Loucy (cell line): ENCODE measurements around the gene KRT8.

Source experiments
- H2AFZ ChIP-seq: fragments of 200-600 bp; sonication (generic); 2 replicates; pipeline ENCODE4 v1.6.0; 2016; ENCODE audit warnings: antibody characterized with exemption, mild to moderate bottlenecking, low read length, moderate library complexity
- H3F3A ChIP-seq: fragments of 200-600 bp; 2 replicates; pipeline ENCODE4 v1.6.0; 2016; ENCODE audit warnings: antibody characterized with exemption, low read depth, mild to moderate bottlenecking
- H3K27me3 ChIP-seq: fragments of 200-600 bp; sonication (generic); 2 replicates; pipeline ENCODE4 v1.6.1; 2014; ENCODE audit warnings: low read length, mild to moderate bottlenecking; ENCODE audit not compliant: insufficient read depth, poor library complexity, severe bottlenecking
- H3K36me3 ChIP-seq: fragments of 200-600 bp; sonication (generic); 2 replicates; pipeline ENCODE4 v1.6.1; 2016; ENCODE audit warnings: low read length; ENCODE audit not compliant: insufficient read depth
- H3K4me1 ChIP-seq: fragments of 200-600 bp; sonication (generic); 2 replicates; pipeline ENCODE4 v1.5.1; 2014; ENCODE audit warnings: low read length, mild to moderate bottlenecking; ENCODE audit not compliant: insufficient read depth, poor library complexity, severe bottlenecking
- H3K4me2 ChIP-seq: fragments of 200-600 bp; sonication (generic); 2 replicates; pipeline ENCODE4 v1.6.0; 2014; ENCODE audit warnings: antibody characterized with exemption, low read length, low read depth, mild to moderate bottlenecking; ENCODE audit not compliant: poor library complexity, severe bottlenecking
- H3K4me3 ChIP-seq: fragments of 200-600 bp; sonication (generic); 2 replicates; pipeline ENCODE4 v1.5.1; 2014; ENCODE audit warnings: low read length, mild to moderate bottlenecking, mixed read lengths; ENCODE audit not compliant: poor library complexity, severe bottlenecking
- H3K79me2 ChIP-seq: fragments of 200-600 bp; sonication (generic); 2 replicates; pipeline ENCODE4 v1.6.1; 2014; ENCODE audit warnings: low read length; ENCODE audit not compliant: insufficient read depth
- H3K9ac ChIP-seq: fragments of 200-600 bp; sonication (generic); 2 replicates; pipeline ENCODE4 v1.6.0; 2014; ENCODE audit warnings: mild to moderate bottlenecking, low read depth, low read length, moderate library complexity; ENCODE audit not compliant: poor library complexity, severe bottlenecking
- H3K9me2 ChIP-seq: fragments of 200-600 bp; sonication (generic); replicated peaks from 2 replicates; pipeline ENCODE4 v1.6.1; 2016; ENCODE audit warnings: low read depth, low read length, mixed read lengths
- H3K9me3 ChIP-seq: fragments of 200-600 bp; sonication (generic); 2 replicates; pipeline ENCODE4 v1.6.1; 2014; ENCODE audit warnings: mild to moderate bottlenecking, antibody characterized with exemption, low read length, low read depth; ENCODE audit not compliant: insufficient read depth
- H4K20me1 ChIP-seq: fragments of 200-600 bp; sonication (generic); 2 replicates; pipeline ENCODE4 v1.6.0; 2014; ENCODE audit warnings: antibody characterized with exemption, low read length, mild to moderate bottlenecking; ENCODE audit not compliant: insufficient read depth, poor library complexity, severe bottlenecking
- CTCF ChIP-seq: fragments of 200-600 bp; sonication (generic); conservative IDR thresholded peaks from 2 replicates; pipeline ENCODE4 v1.5.1; 2014; ENCODE audit warnings: mild to moderate bottlenecking, antibody characterized with exemption, low read length
- EZH2phosphoT487 ChIP-seq: fragments of 200-600 bp; IDR thresholded peaks from 2 replicates; pipeline ENCODE4 v1.6.1; 2018; ENCODE audit warnings: antibody characterized with exemption, mild to moderate bottlenecking, moderate library complexity, borderline replicate concordance

KRT8 gene

GRCh38 chr12:52949413-52950331 is 44.8 kb upstream of the KRT8 start:
- no peaks in the 10 kb centered on the region for H3K9me2 ChIP-seq
- no peaks in the 10 kb centered on the region for H4K20me1 ChIP-seq
- peaks cover 6% of the 10 kb centered on the region for H3K27me3 ChIP-seq
- H3F3A ChIP-seq = no peaks in the 10 kb centered on the region
- H3K4me3 ChIP-seq = no peak overlapping the region
- H3K9me3 ChIP-seq = no peaks in the 10 kb centered on the region
- H2AFZ ChIP-seq = no peak overlapping the region
- H3K9ac ChIP-seq = no peak overlapping the region
- no peaks in the 10 kb centered on the region for H3K36me3 ChIP-seq
- H3K4me1 ChIP-seq = no peaks in the 10 kb centered on the region
- H3K79me2 ChIP-seq = no peaks in the 10 kb centered on the region
- H3K4me2 ChIP-seq = no peak overlapping the region
- TF ChIP-seq EZH2phosphoT487 = no peak
- TF ChIP-seq CTCF = no peak

DNA sequence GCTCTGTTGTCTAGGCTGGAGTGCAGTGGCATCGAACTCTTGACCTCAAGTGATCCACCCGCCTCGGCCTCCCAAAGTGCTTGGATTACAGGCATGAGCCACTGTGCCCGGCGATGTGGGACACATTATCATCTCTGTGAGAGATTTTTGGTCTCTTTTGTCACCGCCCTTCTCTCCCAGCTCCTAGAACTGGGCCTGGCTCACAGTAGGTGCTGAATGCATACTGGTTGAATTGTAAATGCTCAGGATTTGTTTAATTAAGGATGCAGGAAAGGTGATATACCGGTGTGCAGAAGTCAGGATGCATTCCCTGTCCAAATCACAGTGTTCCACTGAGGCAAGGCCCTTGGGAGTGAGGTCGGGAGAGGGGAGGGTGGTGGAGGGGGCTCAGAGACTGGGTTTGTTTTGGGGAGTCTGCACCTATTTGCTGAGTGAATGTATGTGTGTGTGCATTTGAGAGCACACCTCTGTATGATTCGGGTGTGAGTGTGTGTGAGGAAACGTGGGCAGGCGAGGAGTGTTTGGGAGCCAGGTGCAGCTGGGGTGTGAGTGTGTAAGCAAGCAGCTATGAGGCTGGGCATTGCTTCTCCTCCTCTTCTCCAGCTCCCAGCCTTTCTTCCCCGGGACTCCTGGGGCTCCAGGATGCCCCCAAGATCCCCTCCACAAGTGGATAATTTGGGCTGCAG is 43.0 kb upstream of the KRT8 start:
- Histone ChIP-seq H3K9ac (no peak overlapping the region), H3K27me3 (peaks cover 6% of the 10 kb centered on the region), H2AFZ (no peak overlapping the region), H3K9me3 (no peaks in the 10 kb centered on the region), H4K20me1 (no peaks in the 10 kb centered on the region), H3K36me3 (no peaks in the 10 kb centered on the region), H3F3A (no peaks in the 10 kb centered on the region), H3K79me2 (no peaks in the 10 kb centered on the region), H3K4me2 (no peak overlapping the region), H3K9me2 (no peaks in the 10 kb centered on the region), H3K4me1 (no peaks in the 10 kb centered on the region), H3K4me3 (no peak overlapping the region)
- TF ChIP-seq EZH2phosphoT487 (no peak), CTCF (no peak)

- Histone ChIP-seq H3K4me1 (no peaks in the 10 kb centered on the region), H2AFZ (no peak overlapping the region), H3K9ac (no peak overlapping the region), H3K4me3 (no peak overlapping the region), H3K9me3 (no peaks in the 10 kb centered on the region), H3K27me3 (peaks cover 6% of the 10 kb centered on the region), H3K79me2 (no peaks in the 10 kb centered on the region), H3F3A (no peaks in the 10 kb centered on the region), H3K36me3 (no peaks in the 10 kb centered on the region), H4K20me1 (no peaks in the 10 kb centered on the region), H3K9me2 (no peaks in the 10 kb centered on the region), H3K4me2 (no peak overlapping the region)
- TF ChIP-seq CTCF (no peak), EZH2phosphoT487 (no peak)
Measured at GRCh38 chr12:52946797-52947547, 42.1 kb upstream of the KRT8 start.
